ENCODE measurements around the gene SLC18B1. TPM values are rescaled to one million over a fixed set of nuclear protein-coding genes. Genes with fewer than 3 reads are reported as not detected.

SLC18B1 gene
- total and polyA plus RNA-seq, 2 of the 13 experiments (the other 11 are each of a cell fraction or from before 2014, with no cell fraction given) = 11.4 to 13.8 TPM

DNA sequence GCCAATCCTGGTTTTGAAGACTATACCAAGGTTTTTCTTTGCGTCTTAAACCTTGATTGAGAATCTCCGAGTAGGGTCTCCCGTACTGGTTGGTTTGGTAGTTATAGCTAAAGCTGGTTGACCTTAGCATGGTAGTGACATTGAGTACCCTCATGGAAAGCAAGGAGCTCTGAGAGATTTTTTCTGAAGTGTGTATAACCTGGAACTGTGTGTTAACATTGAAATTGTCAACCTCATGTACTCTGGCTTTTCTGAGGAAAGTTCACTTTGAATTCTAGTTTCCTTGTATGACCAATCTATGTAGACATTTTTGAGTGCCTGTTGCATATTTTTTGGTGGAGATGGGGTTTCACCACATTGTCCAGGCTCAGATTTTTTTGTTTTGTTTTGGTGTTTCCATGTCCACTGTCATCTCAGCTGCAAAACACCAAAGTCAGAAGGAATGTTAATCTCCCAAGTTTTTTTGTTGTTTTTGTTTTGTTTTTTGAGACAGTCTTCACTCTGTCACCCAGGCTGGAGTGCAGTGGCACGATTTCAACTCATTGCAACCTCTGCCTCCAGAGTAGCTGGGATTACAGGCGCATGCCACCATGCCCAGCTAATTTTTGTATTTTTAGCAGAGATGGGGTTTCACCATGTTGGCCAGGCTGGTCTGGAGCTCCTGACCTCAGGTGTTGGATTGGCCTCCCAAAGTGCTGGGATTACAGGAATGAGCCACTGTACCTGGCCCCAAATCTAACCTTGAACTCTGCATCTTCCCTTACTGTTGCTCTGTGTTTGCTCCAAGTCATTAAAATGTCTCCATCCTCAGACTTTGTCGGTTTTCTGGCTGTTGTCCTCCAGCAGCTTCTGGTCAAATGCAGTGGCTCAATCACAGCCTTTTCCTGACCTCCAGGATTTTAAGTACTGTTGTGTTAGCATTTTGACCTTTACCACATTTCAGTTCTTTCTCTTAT is 20.2 kb upstream of the SLC18B1 start (continued):
- TF ChIP-seq CBX2 (IDR thresholded peaks at IDR 0.05; ENCODE audit: low read depth, low read length) = no peak
- 0 out of 2 replicates have a peak, but pooled peaks have one; percentile 59 for TF ChIP-seq CBX2 (CRISPR knock-in tag; IDR thresholded peaks at IDR 0.05; ENCODE audit: low read depth)
- TF ChIP-seq, protein P1, sequence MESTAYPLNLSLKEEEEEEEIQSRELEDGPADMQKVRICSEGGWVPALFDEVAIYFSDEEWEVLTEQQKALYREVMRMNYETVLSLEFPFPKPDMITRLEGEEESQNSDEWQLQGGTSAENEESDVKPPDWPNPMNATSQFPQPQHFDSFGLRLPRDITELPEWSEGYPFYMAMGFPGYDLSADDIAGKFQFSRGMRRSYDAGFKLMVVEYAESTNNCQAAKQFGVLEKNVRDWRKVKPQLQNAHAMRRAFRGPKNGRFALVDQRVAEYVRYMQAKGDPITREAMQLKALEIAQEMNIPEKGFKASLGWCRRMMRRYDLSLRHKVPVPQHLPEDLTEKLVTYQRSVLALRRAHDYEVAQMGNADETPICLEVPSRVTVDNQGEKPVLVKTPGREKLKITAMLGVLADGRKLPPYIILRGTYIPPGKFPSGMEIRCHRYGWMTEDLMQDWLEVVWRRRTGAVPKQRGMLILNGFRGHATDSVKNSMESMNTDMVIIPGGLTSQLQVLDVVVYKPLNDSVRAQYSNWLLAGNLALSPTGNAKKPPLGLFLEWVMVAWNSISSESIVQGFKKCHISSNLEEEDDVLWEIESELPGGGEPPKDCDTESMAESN (CRISPR knock-in tag; conservative IDR thresholded peaks at IDR 0.05) = 0 out of 2 replicates have a peak, but pooled peaks have one; percentile 34
- TF ChIP-seq ZNF510 (CRISPR knock-in tag; IDR thresholded peaks at IDR 0.05; ENCODE audit: low read depth) = no peak
- TF ChIP-seq, protein P2, sequence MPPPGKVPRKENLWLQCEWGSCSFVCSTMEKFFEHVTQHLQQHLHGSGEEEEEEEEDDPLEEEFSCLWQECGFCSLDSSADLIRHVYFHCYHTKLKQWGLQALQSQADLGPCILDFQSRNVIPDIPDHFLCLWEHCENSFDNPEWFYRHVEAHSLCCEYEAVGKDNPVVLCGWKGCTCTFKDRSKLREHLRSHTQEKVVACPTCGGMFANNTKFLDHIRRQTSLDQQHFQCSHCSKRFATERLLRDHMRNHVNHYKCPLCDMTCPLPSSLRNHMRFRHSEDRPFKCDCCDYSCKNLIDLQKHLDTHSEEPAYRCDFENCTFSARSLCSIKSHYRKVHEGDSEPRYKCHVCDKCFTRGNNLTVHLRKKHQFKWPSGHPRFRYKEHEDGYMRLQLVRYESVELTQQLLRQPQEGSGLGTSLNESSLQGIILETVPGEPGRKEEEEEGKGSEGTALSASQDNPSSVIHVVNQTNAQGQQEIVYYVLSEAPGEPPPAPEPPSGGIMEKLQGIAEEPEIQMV (CRISPR knock-in tag; IDR thresholded peaks at IDR 0.05; ENCODE audit: low read depth) = no peak
- TF ChIP-seq NONO (IDR thresholded peaks at IDR 0.05) = no peak
- peak; percentile 27; the same call in 1 of the 2 replicates for TF ChIP-seq NONO (CRISPR knock-in tag; conservative IDR thresholded peaks at IDR 0.05)
- TF ChIP-seq ZBTB7A (CRISPR knock-in tag; IDR thresholded peaks at IDR 0.05) = no peak
- TF ChIP-seq ZNF235 (CRISPR knock-in tag; IDR thresholded peaks at IDR 0.05; ENCODE audit: borderline replicate concordance) = no peak
- TF ChIP-seq, protein P3, sequence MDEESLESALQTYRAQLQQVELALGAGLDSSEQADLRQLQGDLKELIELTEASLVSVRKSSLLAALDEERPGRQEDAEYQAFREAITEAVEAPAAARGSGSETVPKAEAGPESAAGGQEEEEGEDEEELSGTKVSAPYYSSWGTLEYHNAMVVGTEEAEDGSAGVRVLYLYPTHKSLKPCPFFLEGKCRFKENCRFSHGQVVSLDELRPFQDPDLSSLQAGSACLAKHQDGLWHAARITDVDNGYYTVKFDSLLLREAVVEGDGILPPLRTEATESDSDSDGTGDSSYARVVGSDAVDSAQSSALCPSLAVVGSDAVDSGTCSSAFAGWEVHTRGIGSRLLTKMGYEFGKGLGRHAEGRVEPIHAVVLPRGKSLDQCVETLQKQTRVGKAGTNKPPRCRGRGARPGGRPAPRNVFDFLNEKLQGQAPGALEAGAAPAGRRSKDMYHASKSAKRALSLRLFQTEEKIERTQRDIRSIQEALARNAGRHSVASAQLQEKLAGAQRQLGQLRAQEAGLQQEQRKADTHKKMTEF (CRISPR knock-in tag; IDR thresholded peaks at IDR 0.05) = peak; percentile 17; the same call in 1 of the 2 replicates
- peak; percentile 96 for TF ChIP-seq RBM22 (optimal IDR thresholded peaks at IDR 0.05; ENCODE audit: low read length)
- no peak for TF ChIP-seq HMG20A (CRISPR knock-in tag; IDR thresholded peaks at IDR 0.05; ENCODE audit: borderline replicate concordance)
- TF ChIP-seq PHF20 (CRISPR knock-in tag; IDR thresholded peaks at IDR 0.05) = no peak
- no peak for TF ChIP-seq JUND (CRISPR knock-in tag; IDR thresholded peaks at IDR 0.05)
- TF ChIP-seq, protein P4, sequence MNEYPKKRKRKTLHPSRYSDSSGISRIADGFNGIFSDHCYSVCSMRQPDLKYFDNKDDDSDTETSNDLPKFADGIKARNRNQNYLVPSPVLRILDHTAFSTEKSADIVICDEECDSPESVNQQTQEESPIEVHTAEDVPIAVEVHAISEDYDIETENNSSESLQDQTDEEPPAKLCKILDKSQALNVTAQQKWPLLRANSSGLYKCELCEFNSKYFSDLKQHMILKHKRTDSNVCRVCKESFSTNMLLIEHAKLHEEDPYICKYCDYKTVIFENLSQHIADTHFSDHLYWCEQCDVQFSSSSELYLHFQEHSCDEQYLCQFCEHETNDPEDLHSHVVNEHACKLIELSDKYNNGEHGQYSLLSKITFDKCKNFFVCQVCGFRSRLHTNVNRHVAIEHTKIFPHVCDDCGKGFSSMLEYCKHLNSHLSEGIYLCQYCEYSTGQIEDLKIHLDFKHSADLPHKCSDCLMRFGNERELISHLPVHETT (CRISPR knock-in tag; conservative IDR thresholded peaks at IDR 0.05) = no peak
- TF ChIP-seq ZNF33B (CRISPR knock-in tag; IDR thresholded peaks at IDR 0.05) = no peak
- TF ChIP-seq NKX3-1 (CRISPR knock-in tag; IDR thresholded peaks at IDR 0.05) = no peak
- TF ChIP-seq XBP1 (CRISPR knock-in tag; IDR thresholded peaks at IDR 0.05) = no peak
- TF ChIP-seq ATF7 (IDR thresholded peaks at IDR 0.05) = no peak
- no peak for TF ChIP-seq ATF7 (CRISPR knock-in tag; IDR thresholded peaks at IDR 0.05)
- no peak for TF ChIP-seq NFYB (CRISPR knock-in tag; IDR thresholded peaks at IDR 0.05)
- TF ChIP-seq, protein P5, sequence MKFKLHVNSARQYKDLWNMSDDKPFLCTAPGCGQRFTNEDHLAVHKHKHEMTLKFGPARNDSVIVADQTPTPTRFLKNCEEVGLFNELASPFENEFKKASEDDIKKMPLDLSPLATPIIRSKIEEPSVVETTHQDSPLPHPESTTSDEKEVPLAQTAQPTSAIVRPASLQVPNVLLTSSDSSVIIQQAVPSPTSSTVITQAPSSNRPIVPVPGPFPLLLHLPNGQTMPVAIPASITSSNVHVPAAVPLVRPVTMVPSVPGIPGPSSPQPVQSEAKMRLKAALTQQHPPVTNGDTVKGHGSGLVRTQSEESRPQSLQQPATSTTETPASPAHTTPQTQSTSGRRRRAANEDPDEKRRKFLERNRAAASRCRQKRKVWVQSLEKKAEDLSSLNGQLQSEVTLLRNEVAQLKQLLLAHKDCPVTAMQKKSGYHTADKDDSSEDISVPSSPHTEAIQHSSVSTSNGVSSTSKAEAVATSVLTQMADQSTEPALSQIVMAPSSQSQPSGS (CRISPR knock-in tag; IDR thresholded peaks at IDR 0.05) = no peak

Measured in HepG2 (cell line).